K562 (cell line): ENCODE results near the gene ARHGEF3. TPM values are rescaled to one million over a fixed set of nuclear protein-coding genes. Genes with fewer than 3 reads are reported as not detected.

Experiments
- ATAC-seq: fragments of 200-7000 bp; cut with Tn5 transposase; 3 replicates; pipeline ENCODE4 v1.9.1; 2020; ENCODE audit warnings: moderate library complexity
- BruUV-seq: library from RNA; stranded (reverse); fragments of 400-500 nt; replicated peaks from 2 replicates; lab custom pipeline; 2021; lab: Mats Ljungman, UMichigan
- CTCF ChIA-PET: fragments of 300-600 bp; formaldehyde crosslinking; extraction: SDS; loops from one replicate; lab custom pipeline; 2021; ENCODE audit warnings: low intra/inter-chr PET ratio; lab: Yijun Ruan, JAX
- POLR2A ChIA-PET: fragments of 300-600, 350-650 bp; sonication (Branson Sonifier 250); formaldehyde crosslinking; extraction: SDS; loops from one replicate; lab custom pipeline; 2021; ENCODE audit warnings: antibody characterized with exemption, inconsistent platforms; lab: Yijun Ruan, JAX
- DNase-seq, 4 experiments: peaks; one replicate each; pipeline versions ENCODE4 v3.0.0 to v3.0.0-alpha.2; 2011 to 2018; ENCODE audit warnings: low spot score in 3 of 4, mixed read lengths in 3 of 4; ENCODE audit errors: extremely low read depth in 1 of 4
- FAIRE-seq: peaks from 2 replicates; lab custom pipeline; 2011; peaks lifted over from hg19 to GRCh38; lab: Jason Lieb, UNC
- H2AFZ ChIP-seq: 2 replicates; pipeline ENCODE4 v1.6.0; 2011; ENCODE audit warnings: low read depth, low read length, control low read depth, inconsistent platforms
- H3K27ac ChIP-seq: fragments of 200-600 bp; 3 replicates; pipeline ENCODE4 v1.8.0; 2011; ENCODE audit warnings: low read depth, mild to moderate bottlenecking, control low read depth, inconsistent platforms, low read length, moderate library complexity, mixed read lengths; ENCODE audit errors: extremely low read depth
- H3K27me3 ChIP-seq, 2 experiments: fragments of 300-600 bp in 1 of 2; 2 replicates in 1 of 2; 3 replicates in 1 of 2; pipeline versions ENCODE4 v1.6.0 to v1.8.0; 2011; ENCODE audit warnings: inconsistent platforms in 2 of 2, low read length in 2 of 2, mild to moderate bottlenecking in 1 of 2, mixed read lengths in 1 of 2, moderate library complexity in 1 of 2; ENCODE audit not compliant: control insufficient read depth in 2 of 2, insufficient read depth in 2 of 2
- H3K36me3 ChIP-seq: fragments of 300-600 bp; 3 replicates; pipeline ENCODE4 v1.8.0; 2011; ENCODE audit warnings: mild to moderate bottlenecking, low read length, inconsistent platforms; ENCODE audit not compliant: control insufficient read depth, insufficient read depth
- H3K4me1 ChIP-seq, 2 experiments: fragments of 200-600 bp in 1 of 2; replicated peaks in 1 of 2; 2 replicates in 1 of 2; 3 replicates in 1 of 2; pipeline versions ENCODE4 v1.5.1 to v1.8.0; 2011; ENCODE audit warnings: inconsistent platforms in 2 of 2, low read length in 2 of 2, mild to moderate bottlenecking in 1 of 2, mixed read lengths in 1 of 2, moderate library complexity in 1 of 2; ENCODE audit not compliant: control insufficient read depth in 2 of 2, insufficient read depth in 2 of 2
- H3K4me2 ChIP-seq: 2 replicates; pipeline ENCODE4 v1.6.1; 2011; ENCODE audit warnings: low read length, control low read depth, inconsistent platforms, mixed read lengths; ENCODE audit not compliant: insufficient read depth
- H3K4me3 ChIP-seq: fragments of 200-600 bp; sonication (generic), shearing (Covaris generic); 2 replicates; pipeline ENCODE4 v1.5.1; 2016; ENCODE audit warnings: control low read depth, inconsistent platforms
- H3K79me2 ChIP-seq: fragments of 200-600 bp; 3 replicates; pipeline ENCODE4 v1.8.0; 2011; ENCODE audit warnings: low read length, inconsistent platforms; ENCODE audit not compliant: control insufficient read depth, insufficient read depth
- H3K9ac ChIP-seq, 2 experiments: 2 replicates each; pipeline versions ENCODE4 v1.6.0 to v1.6.1; 2011; ENCODE audit warnings: low read depth in 2 of 2, low read length in 2 of 2, control low read depth in 1 of 2, inconsistent platforms in 1 of 2, mild to moderate bottlenecking in 1 of 2, mixed read lengths in 1 of 2; ENCODE audit not compliant: insufficient read depth in 1 of 2
- H3K9me1 ChIP-seq: one replicate; pipeline ENCODE4 v1.6.0; 2011; ENCODE audit warnings: inconsistent platforms, mild to moderate bottlenecking, low read length, moderate library complexity; ENCODE audit not compliant: control insufficient read depth, insufficient read depth
- H3K9me3 ChIP-seq: replicated peaks from 2 replicates; pipeline ENCODE4 v1.5.1; 2011; ENCODE audit warnings: low read depth, low read length, inconsistent platforms; ENCODE audit not compliant: control insufficient read depth, insufficient read depth
- H4K20me1 ChIP-seq: replicated peaks from 2 replicates; pipeline ENCODE4 v1.6.1; 2011; ENCODE audit warnings: low read length, inconsistent platforms, mixed read lengths; ENCODE audit not compliant: control insufficient read depth, insufficient read depth
- KLF13 ChIP-seq: fragments of 450-650 bp; IDR thresholded peaks from 2 replicates; pipeline ENCODE4 v1.6.1; 2016; ENCODE audit warnings: missing genetic modification characterization, low read depth, mild to moderate bottlenecking, missing compliant biosample characterization, moderate library complexity, borderline replicate concordance
- MNT ChIP-seq, 2 experiments: fragments of 450-650 bp; conservative IDR thresholded peaks; 2 replicates each; pipeline ENCODE4 v1.6.1; 2017; ENCODE audit warnings: mild to moderate bottlenecking in 2 of 2, moderate library complexity in 2 of 2
- PHF8 ChIP-seq: fragments of 200-600 bp; sonication (generic); IDR thresholded peaks from 2 replicates; pipeline ENCODE4 v1.6.1; 2012; ENCODE audit warnings: mixed run types, mild to moderate bottlenecking, inconsistent platforms, low read length, moderate library complexity, borderline replicate concordance
- SREBF1 ChIP-seq: fragments of 150-350 bp; IDR thresholded peaks from 2 replicates; pipeline ENCODE4 v1.6.1; 2014; ENCODE audit warnings: antibody characterized with exemption, low read depth, low read length, borderline replicate concordance
- SRSF3 ChIP-seq: fragments of 200-400 bp; formaldehyde crosslinking; IDR thresholded peaks from 2 replicates; pipeline ENCODE4 v1.6.1; 2016; ENCODE audit warnings: mild to moderate bottlenecking, low read length, moderate library complexity; ENCODE audit not compliant: insufficient read depth
- THAP12 ChIP-seq: fragments of 250-450 bp; sonication (Bioruptor Pico); IDR thresholded peaks from 2 replicates; pipeline ENCODE4 v1.9.0; 2021; ENCODE audit warnings: mild to moderate bottlenecking, inconsistent platforms
- ZBTB26 ChIP-seq: fragments of 450-650 bp; formaldehyde crosslinking; IDR thresholded peaks from 2 replicates; pipeline ENCODE4 v1.4.0; 2022; ENCODE audit warnings: missing genetic modification characterization
- ZNF212 ChIP-seq: fragments of 450-650 bp; formaldehyde crosslinking; IDR thresholded peaks from 2 replicates; pipeline ENCODE4 v1.4.0; 2020; ENCODE audit warnings: mild to moderate bottlenecking
- ZNF766 ChIP-seq: fragments of 200-800 bp; sonication (Bioruptor generic); conservative IDR thresholded peaks from 2 replicates; pipeline ENCODE4 v1.6.1; 2016; ENCODE audit warnings: missing genetic modification characterization, missing compliant biosample characterization
- WGBS: fragments of 100-300 bp; shearing (Covaris generic); methylation state at CpG from one replicate; pipeline ENCODE4 v1.1.6; 2016; ENCODE audit warnings: low coverage, mixed read lengths; ENCODE audit not compliant: insufficient coverage; ENCODE audit errors: missing lambda C conversion rate; 5-methylcytosine and 5-hydroxymethylcytosine counted together
- in situ Hi-C: fragments of 300-500 bp; cut with MboI; formaldehyde crosslinking; loops from 4 replicates; pipeline ENCODE4 v1.15.0; 2018; ENCODE audit warnings: inconsistent platforms, mixed read lengths
- intact Hi-C: fragments of 100-400 bp; cut with micrococcal nuclease; formaldehyde crosslinking; loops from 2 replicates; pipeline ENCODE4 v1.14.2; 2022
- polyA plus RNA-seq, 8 experiments: library from polyadenylated mRNA; depleted of rRNA in 4 of 8; stranded (reverse) in 5 of 8; unstranded in 3 of 8; fragments of >200 nt; fragmentation: Nextera tagmentation in 2 of 8; fragmentation: Illumina TruSeq in 1 of 8; extraction: Ambion mirVana in 2 of 8; extraction: Trizol in 1 of 8; gene quantifications; 2 replicates each; pipeline versions ENCODE4 v1.2.1 to v1.2.3, GENCODE V29; 2011 to 2014; ENCODE audit warnings: inconsistent platforms in 1 of 8, missing spikeins in 1 of 8
- total RNA-seq, 7 experiments: library from RNA; depleted of rRNA in 6 of 7; stranded (reverse); fragments of >200 nt in 6 of 7; fragmentation: Illumina TruSeq in 2 of 7; extraction: Trizol in 2 of 7; gene quantifications; 2 replicates each; pipeline versions ENCODE4 v1.2.1 to v1.2.3, GENCODE V29; 2011 to 2021; ENCODE audit warnings: low replicate concordance in 1 of 7
- TF ChIP-seq, protein P1 (sequence below): fragments of 450-650 bp; IDR thresholded peaks from 2 replicates; pipeline ENCODE4 v1.6.1; 2018; ENCODE audit warnings: mild to moderate bottlenecking, low read depth; ENCODE audit not compliant: partially characterized antibody
- TF ChIP-seq, protein P2 (sequence below): sonication (generic); formaldehyde crosslinking; IDR thresholded peaks from 2 replicates; pipeline ENCODE4 v1.8.1; 2022; ENCODE audit warnings: missing genetic modification reagents

The ARHGEF3 gene
- total and polyA plus RNA-seq, 9 of the 15 experiments (the other 6 are each of a cell fraction or from before 2014, with no cell fraction given), result 0.77 to 2.7 (median 1.4) TPM

DNA sequence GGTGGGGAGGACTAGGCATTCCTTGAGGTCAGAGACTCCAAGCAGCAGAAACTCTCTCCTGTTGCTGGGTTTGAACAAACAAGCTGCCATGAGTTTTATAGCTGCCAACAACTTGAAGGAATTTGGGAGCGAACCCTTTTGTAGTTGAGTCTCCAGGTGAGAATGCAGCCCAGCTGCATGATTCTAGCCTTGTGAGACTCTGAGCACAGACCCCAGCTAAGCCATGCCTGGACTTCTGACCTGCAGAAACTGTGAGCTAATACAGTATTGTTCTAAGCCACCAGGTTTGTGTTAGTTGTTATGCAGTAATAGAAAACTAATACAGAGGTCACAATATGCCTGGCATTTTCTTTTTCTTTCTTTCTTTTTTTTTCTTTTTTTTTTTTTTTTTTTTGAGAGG is 112.4 kb downstream of the ARHGEF3 start:
- POLR2A ChIA-PET, result interaction anchor here (0.6 kb wide), 1 partner anchor 885 kb away, joined by 3 read pairs; no protein-coding TSS in a partner anchor
- no peak for DNase-seq
- TF ChIP-seq ZNF766 (CRISPR knock-in tag) (no peak), MNT (conservative IDR thresholded peaks at IDR 0.05) (no peak), KLF13 (no peak), THAP12 (CRISPR knock-in tag) (no peak), ZNF212 (no peak), SRSF3 (no peak), SREBF1 (no peak), PHF8 (no peak), ZBTB26 (CRISPR knock-in tag) (no peak)
- TF ChIP-seq, protein P1, sequence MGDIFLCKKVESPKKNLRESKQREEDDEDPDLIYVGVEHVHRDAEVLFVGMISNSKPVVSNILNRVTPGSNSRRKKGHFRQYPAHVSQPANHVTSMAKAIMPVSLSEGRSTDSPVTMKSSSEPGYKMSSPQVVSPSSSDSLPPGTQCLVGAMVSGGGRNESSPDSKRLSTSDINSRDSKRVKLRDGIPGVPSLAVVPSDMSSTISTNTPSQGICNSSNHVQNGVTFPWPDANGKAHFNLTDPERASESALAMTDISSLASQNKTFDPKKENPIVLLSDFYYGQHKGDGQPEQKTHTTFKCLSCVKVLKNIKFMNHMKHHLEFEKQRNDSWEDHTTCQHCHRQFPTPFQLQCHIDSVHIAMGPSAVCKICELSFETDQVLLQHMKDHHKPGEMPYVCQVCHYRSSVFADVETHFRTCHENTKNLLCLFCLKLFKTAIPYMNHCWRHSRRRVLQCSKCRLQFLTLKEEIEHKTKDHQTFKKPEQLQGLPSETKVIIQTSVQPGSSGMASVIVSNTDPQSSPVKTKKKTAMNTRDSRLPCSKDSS, result no peak
- TF ChIP-seq, protein P2, sequence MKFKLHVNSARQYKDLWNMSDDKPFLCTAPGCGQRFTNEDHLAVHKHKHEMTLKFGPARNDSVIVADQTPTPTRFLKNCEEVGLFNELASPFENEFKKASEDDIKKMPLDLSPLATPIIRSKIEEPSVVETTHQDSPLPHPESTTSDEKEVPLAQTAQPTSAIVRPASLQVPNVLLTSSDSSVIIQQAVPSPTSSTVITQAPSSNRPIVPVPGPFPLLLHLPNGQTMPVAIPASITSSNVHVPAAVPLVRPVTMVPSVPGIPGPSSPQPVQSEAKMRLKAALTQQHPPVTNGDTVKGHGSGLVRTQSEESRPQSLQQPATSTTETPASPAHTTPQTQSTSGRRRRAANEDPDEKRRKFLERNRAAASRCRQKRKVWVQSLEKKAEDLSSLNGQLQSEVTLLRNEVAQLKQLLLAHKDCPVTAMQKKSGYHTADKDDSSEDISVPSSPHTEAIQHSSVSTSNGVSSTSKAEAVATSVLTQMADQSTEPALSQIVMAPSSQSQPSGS (CRISPR knock-in tag), result no peak

More for the DNA sequence above, 112.4 kb downstream of the ARHGEF3 start:
- no TSS peak for BruUV-seq
- Histone ChIP-seq H3K4me2 (no peak overlapping the region), H2AFZ (no peak overlapping the region), H3K9me1 (no peaks in the 10 kb centered on the region), H4K20me1 (no peaks in the 10 kb centered on the region), H3K9me3 (no peaks in the 10 kb centered on the region), H3K4me1 (no peaks in the 10 kb centered on the region), H3K9ac (no peak overlapping the region), H3K36me3 (no peaks in the 10 kb centered on the region), H3K4me3 (no peak overlapping the region), H3K27me3 (no peaks in the 10 kb centered on the region), H3K79me2 (no peaks in the 10 kb centered on the region), H3K27ac (no peak overlapping the region)
- FAIRE-seq, result no peak
- 33% methylated on average over 1 of the region's 1 CpG for WGBS
- CTCF ChIA-PET, result no interaction called here
- intact Hi-C loops (no loop called here), in situ Hi-C loops (no loop called here)
- ATAC-seq, result no peak
